ENCODE measurements around the gene DPP8. TPM values are rescaled to one million over a fixed set of nuclear protein-coding genes. Genes with fewer than 3 reads are reported as not detected.

Gene DPP8
- total and polyA plus RNA-seq, 10 of the 15 experiments (the other 5 are each of a cell fraction or from before 2014, with no cell fraction given) = 12.0 to 30.6 (median 24.3) TPM

DNA sequence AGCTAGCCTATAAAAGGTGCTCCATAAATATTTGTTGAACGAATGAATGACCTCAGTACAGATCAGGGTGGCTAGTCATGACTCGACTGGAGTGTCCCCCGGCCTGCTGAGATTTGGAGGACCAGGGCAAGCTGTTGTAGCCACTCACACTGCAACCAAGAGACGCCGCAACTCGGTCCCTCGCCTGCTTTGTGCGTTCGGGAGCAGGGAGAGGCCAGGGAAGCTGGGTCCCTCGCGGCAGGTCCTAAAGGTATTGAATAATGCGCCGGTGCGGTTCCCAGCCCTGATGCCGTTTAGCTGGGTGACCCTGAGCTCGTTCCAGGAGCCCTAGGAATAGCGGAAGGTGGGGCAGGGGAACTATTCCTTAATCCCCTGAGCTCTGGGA is 96.5 kb downstream of the DPP8 start:
- Histone ChIP-seq H3K4me1 (ENCODE audit: control insufficient read depth, insufficient read depth, low read length) (peaks cover 7% of the 10 kb centered on the region), H3K27ac (ENCODE audit: control insufficient read depth, insufficient read depth) (no peak overlapping the region), H2AFZ (ENCODE audit: control insufficient read depth, low read depth, low read length) (no peak overlapping the region), H3K9me3 (replicated peaks; ENCODE audit: control insufficient read depth, insufficient read depth, low read length) (no peaks in the 10 kb centered on the region), H4K20me1 (ENCODE audit: control insufficient read depth, insufficient read depth) (no peaks in the 10 kb centered on the region), H3K27me3 (replicated peaks in 1 of 2; ENCODE audit: control insufficient read depth in 2 of 2, insufficient read depth in 2 of 2, low read length in 1 of 2) (peaks cover 2 to 11% of the 10 kb centered on the region in 2 experiments), H3K4me2 (ENCODE audit: control insufficient read depth, insufficient read depth) (peak overlapping the region; percentile 9; the same call in 1 of the 2 replicates), H3K9ac (ENCODE audit: control insufficient read depth, insufficient read depth, low read length) (no peak overlapping the region), H3K36me3 (ENCODE audit: control insufficient read depth in 2 of 2, insufficient read depth in 2 of 2, low read length in 1 of 2) (no peaks in the 10 kb centered on the region), H3K4me3 (peak overlapping the region; percentile 58; the same call in 1 of the 2 replicates), H3K79me2 (ENCODE audit: control insufficient read depth, insufficient read depth, low read length) (no peaks in the 10 kb centered on the region)
- CTCF ChIA-PET = interaction anchor here (0.7 to 3.5 kb wide), 7 partner anchors 9 to 102 kb away, joined by 3 to 18 read pairs (median 4); no protein-coding TSS in a partner anchor
- SMC1A ChIA-PET (ENCODE audit: uncharacterized antibody, unreplicated experiment) = interaction anchor here (0.8 to 3.6 kb wide), 7 partner anchors 10 to 128 kb away, joined by 3 to 38 read pairs (median 3); no protein-coding TSS in a partner anchor
- TSS peak; percentile 51 for BruUV-seq (replicated peaks)
- RAD21 ChIA-PET (ENCODE audit: unreplicated experiment) = interaction anchor here (0.8 to 2.4 kb wide), 6 partner anchors 8 to 769 kb away, joined by 3 to 12 read pairs (median 5); no protein-coding TSS in a partner anchor
- POLR2A ChIA-PET = interaction anchor here (0.9 to 3.2 kb wide), 5 partner anchors 8 to 109 kb away, joined by 4 to 14 read pairs (median 6); partner anchors contain the start of gene HACD3
- FAIRE-seq (no peak), ATAC-seq (no peak), DNase-seq (ENCODE audit: low read depth, low spot score) (no peak)
- in situ Hi-C loops (cut with MboI) = no loop called here
- TF ChIP-seq, protein P1, sequence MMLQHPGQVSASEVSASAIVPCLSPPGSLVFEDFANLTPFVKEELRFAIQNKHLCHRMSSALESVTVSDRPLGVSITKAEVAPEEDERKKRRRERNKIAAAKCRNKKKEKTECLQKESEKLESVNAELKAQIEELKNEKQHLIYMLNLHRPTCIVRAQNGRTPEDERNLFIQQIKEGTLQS (IDR thresholded peaks at IDR 0.05; ENCODE audit: borderline replicate concordance, extremely low read depth, low read depth, low read length) = no peak
- no peak for TF ChIP-seq CHD1 (IDR thresholded peaks at IDR 0.05; ENCODE audit: low read depth, low read length)
- no peak for TF ChIP-seq TCF12 (IDR thresholded peaks at IDR 0.05; ENCODE audit: low read depth, low read length)
- TF ChIP-seq, protein P2, sequence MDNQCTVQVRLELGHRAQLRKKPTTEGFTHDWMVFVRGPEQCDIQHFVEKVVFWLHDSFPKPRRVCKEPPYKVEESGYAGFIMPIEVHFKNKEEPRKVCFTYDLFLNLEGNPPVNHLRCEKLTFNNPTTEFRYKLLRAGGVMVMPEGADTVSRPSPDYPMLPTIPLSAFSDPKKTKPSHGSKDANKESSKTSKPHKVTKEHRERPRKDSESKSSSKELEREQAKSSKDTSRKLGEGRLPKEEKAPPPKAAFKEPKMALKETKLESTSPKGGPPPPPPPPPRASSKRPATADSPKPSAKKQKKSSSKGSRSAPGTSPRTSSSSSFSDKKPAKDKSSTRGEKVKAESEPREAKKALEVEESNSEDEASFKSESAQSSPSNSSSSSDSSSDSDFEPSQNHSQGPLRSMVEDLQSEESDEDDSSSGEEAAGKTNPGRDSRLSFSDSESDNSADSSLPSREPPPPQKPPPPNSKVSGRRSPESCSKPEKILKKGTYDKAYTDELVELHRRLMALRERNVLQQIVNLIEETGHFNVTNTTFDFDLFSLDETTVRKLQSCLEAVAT (IDR thresholded peaks at IDR 0.05) = peak; percentile 41
- TF ChIP-seq MEF2A (IDR thresholded peaks at IDR 0.05; ENCODE audit: insufficient read depth, low read depth, low read length) = no peak
- TF ChIP-seq, protein P3, sequence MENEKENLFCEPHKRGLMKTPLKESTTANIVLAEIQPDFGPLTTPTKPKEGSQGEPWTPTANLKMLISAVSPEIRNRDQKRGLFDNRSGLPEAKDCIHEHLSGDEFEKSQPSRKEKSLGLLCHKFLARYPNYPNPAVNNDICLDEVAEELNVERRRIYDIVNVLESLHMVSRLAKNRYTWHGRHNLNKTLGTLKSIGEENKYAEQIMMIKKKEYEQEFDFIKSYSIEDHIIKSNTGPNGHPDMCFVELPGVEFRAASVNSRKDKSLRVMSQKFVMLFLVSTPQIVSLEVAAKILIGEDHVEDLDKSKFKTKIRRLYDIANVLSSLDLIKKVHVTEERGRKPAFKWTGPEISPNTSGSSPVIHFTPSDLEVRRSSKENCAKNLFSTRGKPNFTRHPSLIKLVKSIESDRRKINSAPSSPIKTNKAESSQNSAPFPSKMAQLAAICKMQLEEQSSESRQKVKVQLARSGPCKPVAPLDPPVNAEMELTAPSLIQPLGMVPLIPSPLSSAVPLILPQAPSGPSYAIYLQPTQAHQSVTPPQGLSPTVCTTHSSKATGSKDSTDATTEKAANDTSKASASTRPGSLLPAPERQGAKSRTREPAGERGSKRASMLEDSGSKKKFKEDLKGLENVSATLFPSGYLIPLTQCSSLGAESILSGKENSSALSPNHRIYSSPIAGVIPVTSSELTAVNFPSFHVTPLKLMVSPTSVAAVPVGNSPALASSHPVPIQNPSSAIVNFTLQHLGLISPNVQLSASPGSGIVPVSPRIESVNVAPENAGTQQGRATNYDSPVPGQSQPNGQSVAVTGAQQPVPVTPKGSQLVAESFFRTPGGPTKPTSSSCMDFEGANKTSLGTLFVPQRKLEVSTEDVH (IDR thresholded peaks at IDR 0.05; ENCODE audit: low read depth, partially characterized antibody) = no peak
- TF ChIP-seq, protein P4, sequence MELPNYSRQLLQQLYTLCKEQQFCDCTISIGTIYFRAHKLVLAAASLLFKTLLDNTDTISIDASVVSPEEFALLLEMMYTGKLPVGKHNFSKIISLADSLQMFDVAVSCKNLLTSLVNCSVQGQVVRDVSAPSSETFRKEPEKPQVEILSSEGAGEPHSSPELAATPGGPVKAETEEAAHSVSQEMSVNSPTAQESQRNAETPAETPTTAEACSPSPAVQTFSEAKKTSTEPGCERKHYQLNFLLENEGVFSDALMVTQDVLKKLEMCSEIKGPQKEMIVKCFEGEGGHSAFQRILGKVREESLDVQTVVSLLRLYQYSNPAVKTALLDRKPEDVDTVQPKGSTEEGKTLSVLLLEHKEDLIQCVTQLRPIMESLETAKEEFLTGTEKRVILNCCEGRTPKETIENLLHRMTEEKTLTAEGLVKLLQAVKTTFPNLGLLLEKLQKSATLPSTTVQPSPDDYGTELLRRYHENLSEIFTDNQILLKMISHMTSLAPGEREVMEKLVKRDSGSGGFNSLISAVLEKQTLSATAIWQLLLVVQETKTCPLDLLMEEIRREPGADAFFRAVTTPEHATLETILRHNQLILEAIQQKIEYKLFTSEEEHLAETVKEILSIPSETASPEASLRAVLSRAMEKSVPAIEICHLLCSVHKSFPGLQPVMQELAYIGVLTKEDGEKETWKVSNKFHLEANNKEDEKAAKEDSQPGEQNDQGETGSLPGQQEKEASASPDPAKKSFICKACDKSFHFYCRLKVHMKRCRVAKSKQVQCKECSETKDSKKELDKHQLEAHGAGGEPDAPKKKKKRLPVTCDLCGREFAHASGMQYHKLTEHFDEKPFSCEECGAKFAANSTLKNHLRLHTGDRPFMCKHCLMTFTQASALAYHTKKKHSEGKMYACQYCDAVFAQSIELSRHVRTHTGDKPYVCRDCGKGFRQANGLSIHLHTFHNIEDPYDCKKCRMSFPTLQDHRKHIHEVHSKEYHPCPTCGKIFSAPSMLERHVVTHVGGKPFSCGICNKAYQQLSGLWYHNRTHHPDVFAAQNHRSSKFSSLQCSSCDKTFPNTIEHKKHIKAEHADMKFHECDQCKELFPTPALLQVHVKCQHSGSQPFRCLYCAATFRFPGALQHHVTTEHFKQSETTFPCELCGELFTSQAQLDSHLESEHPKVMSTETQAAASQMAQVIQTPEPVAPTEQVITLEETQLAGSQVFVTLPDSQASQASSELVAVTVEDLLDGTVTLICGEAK (IDR thresholded peaks at IDR 0.05; ENCODE audit: borderline replicate concordance) = 0 out of 2 replicates have a peak, but pooled peaks have one; percentile 17
- no peak for TF ChIP-seq YY1 (IDR thresholded peaks at IDR 0.05; ENCODE audit: low read depth, low read length)
- intact Hi-C loops (cut with micrococcal nuclease; ENCODE audit: unreplicated experiment) = no loop called here
- 55% methylated on average over 17 of the region's 17 CpGs for WGBS (ENCODE audit: insufficient coverage, insufficient replicate concordance, low lambda C conversion rate, missing lambda C conversion rate)
